HL-60/S4 treated with retinoic acid at 250 ng/mL for 4 days and 3 days (cell line): ENCODE data around the gene TNFSF9.
"Not testable (repeated sequence)": the region's sequence is repeated elsewhere in the genome, so short reads cannot be mapped to it uniquely, and the experiment has no call there.

ENCODE experiments used
- in situ Hi-C: fragments of 300-500 bp; cut with MboI; formaldehyde crosslinking; loops from 2 replicates; pipeline ENCODE4 v1.7.0; 2022; ENCODE audit warnings: low sequenced_read_pairs

The TNFSF9 gene

GRCh38 chr19:6531163-6531955 lies 533 bp downstream of the TNFSF9 start:
- in situ Hi-C loops: no loop called here

DNA sequence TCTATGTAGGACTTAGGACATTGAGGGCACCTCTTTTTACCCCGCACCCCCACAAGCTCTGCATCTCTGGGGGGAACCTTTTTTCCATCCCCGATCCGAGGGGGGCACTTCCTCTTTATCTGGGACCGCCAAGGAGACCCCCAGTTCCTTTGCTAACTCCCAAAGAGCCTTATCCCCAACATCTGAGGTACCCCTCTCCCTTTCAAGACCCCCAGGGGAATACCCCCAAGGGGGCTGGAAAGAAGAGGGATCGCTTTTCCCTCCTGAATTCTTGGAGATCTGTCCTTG lies 1.1 kb downstream of the TNFSF9 start:
- in situ Hi-C loops: no loop called here

DNA sequence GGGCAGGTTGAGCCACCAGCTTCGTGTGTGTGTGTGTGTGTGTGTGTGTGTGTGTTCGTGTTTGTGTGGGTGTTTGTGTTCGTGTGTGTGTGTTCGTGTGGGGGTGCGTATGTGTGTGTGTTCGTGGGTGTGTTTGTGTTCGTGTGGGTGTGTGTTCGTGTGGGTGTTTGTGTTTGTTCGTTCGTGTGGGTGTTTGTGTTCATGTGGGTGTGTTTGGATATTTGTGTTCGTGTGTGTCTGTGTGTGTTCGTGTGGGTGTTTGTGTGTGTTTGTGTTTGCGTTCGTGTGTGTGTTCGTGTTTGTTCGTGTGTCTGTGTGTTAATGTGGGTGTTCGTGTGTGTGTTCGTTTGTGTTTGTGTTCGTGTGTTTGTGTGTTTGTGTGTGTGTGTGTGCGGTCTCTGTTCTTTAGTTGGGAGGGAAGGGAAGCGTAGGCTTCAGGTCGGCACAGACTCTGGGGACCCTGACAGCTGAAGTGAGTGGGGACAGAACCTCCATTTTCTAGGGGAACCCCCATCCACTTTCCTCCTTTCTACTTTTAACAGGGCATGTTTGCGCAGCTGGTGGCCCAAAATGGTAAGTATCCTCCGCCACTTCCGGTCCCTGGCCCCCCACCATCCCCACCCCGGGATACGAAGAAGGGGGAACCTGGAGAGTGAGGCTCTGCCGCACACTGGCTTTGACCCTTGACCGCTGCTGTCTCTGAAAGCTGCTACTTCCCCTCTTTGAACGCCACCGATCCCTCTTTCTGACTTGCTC lies 1.6 kb downstream of the TNFSF9 start:
- in situ Hi-C loops: no loop called here

DNA sequence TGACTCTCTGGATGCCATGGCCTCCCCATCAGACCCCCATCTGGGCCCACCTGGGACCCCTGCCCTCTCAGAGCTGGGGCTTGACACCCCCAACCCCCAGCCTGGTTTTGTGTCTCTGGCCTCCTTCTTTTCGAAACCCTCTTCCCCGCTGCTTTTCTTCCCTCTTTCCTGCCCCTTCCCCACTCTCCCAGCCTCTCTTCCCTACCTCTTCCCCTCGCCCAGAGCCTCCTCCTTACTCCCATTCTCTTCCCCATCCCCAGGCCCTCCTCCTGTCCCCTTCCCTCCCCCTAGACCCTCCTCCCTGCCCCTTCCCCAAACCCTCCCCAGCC lies 2.1 kb downstream of the TNFSF9 start:
- in situ Hi-C loops: no loop called here

DNA sequence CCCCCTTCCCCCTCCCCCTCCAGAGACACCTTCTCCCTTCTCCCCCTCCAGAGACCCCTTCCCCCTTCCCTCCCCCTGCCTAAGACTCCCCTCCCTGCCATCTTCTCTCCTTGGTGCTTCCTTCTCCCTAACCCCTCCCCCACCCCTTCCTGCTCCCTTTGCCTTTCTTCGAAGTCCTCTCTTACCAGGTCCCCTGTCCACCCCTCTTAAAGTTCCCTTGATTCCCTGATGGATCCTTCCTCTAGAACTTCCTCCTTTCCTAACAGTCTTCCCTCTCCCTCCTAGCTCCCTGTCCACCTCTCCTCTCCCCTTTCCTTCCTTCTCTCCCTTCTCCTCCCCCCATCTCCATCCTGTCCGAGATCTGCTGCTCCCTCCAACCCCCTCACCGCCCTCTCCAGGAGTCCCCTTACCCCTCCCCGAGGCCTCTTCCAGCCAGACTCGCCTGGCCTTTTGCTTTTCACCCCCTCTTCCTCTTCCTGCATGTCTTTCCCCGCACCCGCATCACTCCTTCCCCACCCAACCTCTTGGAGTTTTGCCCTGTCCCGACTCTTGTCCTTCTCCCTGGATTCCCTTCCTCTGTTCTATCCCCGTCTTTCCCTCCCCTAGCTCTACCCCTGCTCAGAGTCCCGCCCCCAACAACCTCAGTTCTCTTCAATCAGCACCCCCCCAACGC lies 3.1 kb downstream of the TNFSF9 start:
- in situ Hi-C loops: no loop called here

DNA sequence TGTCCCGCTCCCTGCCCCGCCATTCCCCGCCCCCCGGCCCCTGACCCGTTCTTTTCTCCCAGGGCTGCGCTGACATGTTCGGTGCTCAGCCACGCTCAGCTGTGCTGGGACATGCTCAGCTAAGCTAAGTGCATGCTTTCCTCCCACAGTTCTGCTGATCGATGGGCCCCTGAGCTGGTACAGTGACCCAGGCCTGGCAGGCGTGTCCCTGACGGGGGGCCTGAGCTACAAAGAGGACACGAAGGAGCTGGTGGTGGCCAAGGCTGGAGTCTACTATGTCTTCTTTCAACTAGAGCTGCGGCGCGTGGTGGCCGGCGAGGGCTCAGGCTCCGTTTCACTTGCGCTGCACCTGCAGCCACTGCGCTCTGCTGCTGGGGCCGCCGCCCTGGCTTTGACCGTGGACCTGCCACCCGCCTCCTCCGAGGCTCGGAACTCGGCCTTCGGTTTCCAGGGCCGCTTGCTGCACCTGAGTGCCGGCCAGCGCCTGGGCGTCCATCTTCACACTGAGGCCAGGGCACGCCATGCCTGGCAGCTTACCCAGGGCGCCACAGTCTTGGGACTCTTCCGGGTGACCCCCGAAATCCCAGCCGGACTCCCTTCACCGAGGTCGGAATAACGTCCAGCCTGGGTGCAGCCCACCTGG lies 3.7 kb downstream of the TNFSF9 start:
- in situ Hi-C loops: no loop called here

DNA sequence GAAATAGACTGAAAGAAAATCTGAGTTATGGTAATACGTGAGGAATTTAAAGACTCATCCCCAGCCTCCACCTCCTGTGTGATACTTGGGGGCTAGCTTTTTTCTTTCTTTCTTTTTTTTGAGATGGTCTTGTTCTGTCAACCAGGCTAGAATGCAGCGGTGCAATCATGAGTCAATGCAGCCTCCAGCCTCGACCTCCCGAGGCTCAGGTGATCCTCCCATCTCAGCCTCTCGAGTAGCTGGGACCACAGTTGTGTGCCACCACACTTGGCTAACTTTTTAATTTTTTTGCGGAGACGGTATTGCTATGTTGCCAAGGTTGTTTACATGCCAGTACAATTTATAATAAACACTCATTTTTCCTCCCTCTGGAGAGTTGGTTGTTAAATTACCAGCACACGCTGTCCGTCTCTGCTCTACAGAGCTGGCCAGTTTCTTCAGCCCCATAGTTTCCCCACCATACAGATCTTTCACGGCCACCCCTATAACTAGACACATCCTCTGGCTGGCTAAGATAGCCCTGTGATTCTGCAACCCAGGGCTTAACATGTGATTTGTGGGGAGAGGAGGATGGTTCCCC lies 4.8 kb downstream of the TNFSF9 start:
- in situ Hi-C loops: no loop called here

- in situ Hi-C loops: no loop called here
Observed at GRCh38 chr19:6539514-6539913, 8.7 kb downstream of the TNFSF9 start.

- in situ Hi-C loops: no loop called here
Observed at GRCh38 chr19:6540918-6541689, 10.3 kb downstream of the TNFSF9 start.

GRCh38 chr19:6543866-6544347 lies 13.1 kb downstream of the TNFSF9 start:
- in situ Hi-C loops: no loop called here

GRCh38 chr19:6550679-6551078 lies 19.9 kb downstream of the TNFSF9 start:
- in situ Hi-C loops: not testable (repeated sequence)

GRCh38 chr19:6551091-6551490 lies 20.3 kb downstream of the TNFSF9 start:
- in situ Hi-C loops: no loop called here

GRCh38 chr19:6551607-6552450 lies 21.0 kb downstream of the TNFSF9 start:
- in situ Hi-C loops: no loop called here

DNA sequence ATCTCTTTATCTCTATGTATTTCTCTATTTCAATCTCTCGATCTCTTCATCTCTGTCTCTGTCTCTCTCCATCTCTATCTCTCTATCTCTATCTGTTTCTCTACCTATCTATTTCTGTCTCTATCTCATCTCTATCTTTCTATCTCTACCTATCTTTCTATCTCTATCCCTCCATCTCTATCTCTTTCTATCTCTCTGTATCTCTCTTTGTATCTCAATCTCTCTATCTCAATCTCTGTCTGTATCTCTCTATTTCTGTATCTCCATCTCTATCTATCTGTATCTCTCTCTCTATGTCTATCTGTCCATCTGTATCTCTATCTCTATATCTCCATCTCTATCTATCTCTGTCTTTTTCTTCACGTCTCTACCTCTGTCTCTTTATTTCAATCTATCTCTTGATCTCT lies 25.2 kb downstream of the TNFSF9 start:
- in situ Hi-C loops: no loop called here

GRCh38 chr19:6556480-6557195 lies 25.8 kb downstream of the TNFSF9 start:
- in situ Hi-C loops: no loop called here

DNA sequence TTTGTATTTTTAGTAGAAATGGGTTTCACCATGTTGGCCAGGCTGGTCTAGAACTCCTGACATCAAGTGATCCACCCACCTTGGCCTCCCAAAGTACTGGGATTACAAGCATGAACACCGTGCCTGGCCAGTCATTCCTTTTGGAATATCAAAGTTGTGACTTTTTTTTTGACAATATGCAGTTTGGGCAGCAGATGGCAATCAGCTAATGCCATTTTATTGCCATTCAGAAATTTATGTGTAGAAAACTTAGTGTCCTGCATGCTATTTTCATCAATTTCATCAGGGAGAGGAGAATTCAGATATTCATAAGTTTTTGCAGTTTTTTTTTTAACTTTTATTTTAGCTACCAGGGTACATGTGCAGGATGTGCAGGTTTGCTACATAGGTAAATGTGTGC lies 31.6 kb downstream of the TNFSF9 start:
- in situ Hi-C loops: not testable (repeated sequence)

DNA sequence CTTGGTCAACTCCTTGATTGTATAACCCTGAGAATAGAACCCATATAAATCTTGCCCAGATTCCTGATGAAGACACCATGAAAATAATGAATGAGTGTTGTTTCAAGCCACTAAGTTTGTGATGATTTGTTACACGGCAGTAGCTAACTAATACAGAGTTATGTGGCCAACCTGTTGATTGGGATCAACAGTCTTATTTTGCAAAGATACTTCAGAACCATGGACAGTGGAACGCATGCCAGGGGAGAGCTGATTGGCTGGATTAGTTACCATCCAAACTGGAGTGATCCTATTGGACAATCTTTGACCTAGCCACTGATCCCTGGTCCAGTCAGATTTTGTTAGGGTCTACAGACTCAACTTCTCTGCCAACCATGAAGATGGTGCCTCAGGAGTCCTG lies 33.6 kb downstream of the TNFSF9 start:
- in situ Hi-C loops: no loop called here

DNA sequence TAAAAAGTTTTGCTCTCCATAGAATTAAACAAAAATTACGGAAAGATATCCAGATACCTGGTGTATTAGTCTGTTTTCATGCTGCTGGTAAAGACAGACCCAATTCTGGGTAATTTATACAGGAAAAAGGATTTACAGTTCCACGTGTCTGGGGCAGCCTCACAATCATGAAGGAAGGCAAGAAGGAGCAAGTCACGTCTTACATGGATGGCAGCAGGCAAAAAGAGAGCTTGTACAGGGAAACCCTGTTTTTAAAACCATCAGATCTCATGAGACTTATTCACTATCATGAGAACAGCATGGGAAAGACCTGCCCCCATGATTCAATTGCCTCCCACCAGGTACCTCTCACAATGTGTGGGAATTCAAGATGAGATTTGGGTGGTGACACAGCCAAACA lies 35.9 kb downstream of the TNFSF9 start:
- in situ Hi-C loops: not testable (repeated sequence)

DNA sequence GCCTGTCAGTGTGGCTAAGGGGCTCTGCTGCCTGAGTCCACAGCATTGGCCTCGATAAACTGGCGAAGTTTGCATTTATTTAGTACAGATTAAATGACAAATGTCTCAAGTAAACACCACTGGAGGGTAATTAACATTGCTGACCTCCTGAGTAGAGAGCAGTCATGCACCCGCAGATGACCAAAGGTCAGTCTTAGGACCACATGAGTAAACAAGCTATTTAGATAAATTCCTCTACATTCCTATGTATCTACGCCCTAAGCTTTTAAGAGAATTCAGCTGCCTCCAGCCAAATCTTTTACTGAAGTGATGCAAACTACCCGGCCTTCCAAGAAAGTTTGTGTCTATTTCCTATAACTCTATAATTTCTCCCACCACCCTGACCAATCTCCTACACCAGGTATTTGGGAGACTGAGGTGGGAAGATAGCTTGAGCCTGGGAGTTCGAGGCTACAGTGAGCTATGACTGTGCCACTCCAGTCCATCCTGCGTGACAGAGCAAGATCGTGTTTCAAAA lies 37.2 kb downstream of the TNFSF9 start:
- in situ Hi-C loops: no loop called here
